GM21526 (cell line): ENCODE results near the gene KDM6A.
"Not testable (repeated sequence)": the region's sequence is repeated elsewhere in the genome, so short reads cannot be mapped to it uniquely, and the experiment has no call there.

Experiments used
- ATAC-seq: cut with Tn5 transposase; IDR thresholded peaks from one replicate; pipeline ENCODE4 v1.9.1; 2021; ENCODE audit warnings: moderate library complexity; ENCODE audit not compliant: unreplicated experiment, low FRiP score

KDM6A gene

GRCh38 chrX:44999237-44999636 lies 126.2 kb downstream of the KDM6A start:
- ATAC-seq = not testable (repeated sequence)

GRCh38 chrX:44999872-45000271 lies 126.9 kb downstream of the KDM6A start:
- not testable (repeated sequence) for ATAC-seq

- no peak for ATAC-seq
Observed at GRCh38 chrX:45001048-45001447, 128.1 kb downstream of the KDM6A start.

GRCh38 chrX:45003085-45003484 lies 130.1 kb downstream of the KDM6A start:
- no peak for ATAC-seq

GRCh38 chrX:45006002-45006800 lies 133.2 kb downstream of the KDM6A start:
- ATAC-seq = no peak

GRCh38 chrX:45007598-45007997 lies 134.6 kb downstream of the KDM6A start:
- peak; percentile 95 for ATAC-seq

- no peak for ATAC-seq
Observed at GRCh38 chrX:45009371-45010000, 136.5 kb downstream of the KDM6A start.

- no peak for ATAC-seq
Observed at GRCh38 chrX:45011131-45011530, 138.1 kb downstream of the KDM6A start.

- no peak for ATAC-seq
Observed at GRCh38 chrX:45011597-45011996, 138.6 kb downstream of the KDM6A start.

GRCh38 chrX:45017946-45018345 lies 145.0 kb downstream of the KDM6A start:
- ATAC-seq = no peak

- ATAC-seq = no peak
Observed at GRCh38 chrX:45022150-45022549, 149.2 kb downstream of the KDM6A start.

GRCh38 chrX:45024501-45024900 lies 151.5 kb downstream of the KDM6A start:
- no peak for ATAC-seq

- no peak for ATAC-seq
Observed at GRCh38 chrX:45026036-45026435, 153.0 kb downstream of the KDM6A start.

GRCh38 chrX:45031830-45032378 lies 158.9 kb downstream of the KDM6A start:
- no peak for ATAC-seq

GRCh38 chrX:45035071-45035470 lies 162.1 kb downstream of the KDM6A start:
- ATAC-seq = no peak

- no peak for ATAC-seq
Observed at GRCh38 chrX:45036161-45036560, 163.2 kb downstream of the KDM6A start.

GRCh38 chrX:45040137-45040536 lies 167.1 kb downstream of the KDM6A start:
- ATAC-seq = not testable (repeated sequence)

GRCh38 chrX:45046417-45046816 lies 173.4 kb downstream of the KDM6A start:
- no peak for ATAC-seq

GRCh38 chrX:45050558-45050957 lies 177.6 kb downstream of the KDM6A start:
- no peak for ATAC-seq

GRCh38 chrX:45056428-45057145 lies 183.6 kb downstream of the KDM6A start:
- ATAC-seq = no peak

- ATAC-seq = not testable (repeated sequence)
Observed at GRCh38 chrX:45059906-45060305, 186.9 kb downstream of the KDM6A start.
